ENCODE data around the gene CRADD.

CRADD gene

GRCh38 chr12:93819050-93819491, 141.9 kb downstream of the CRADD start:
- no peak for DNase-seq

- no peak for DNase-seq
Measured at GRCh38 chr12:93823616-93824391, 146.6 kb downstream of the CRADD start.

GRCh38 chr12:93824514-93825500, 147.6 kb downstream of the CRADD start:
- no peak for DNase-seq

- DNase-seq, result no peak
Measured at GRCh38 chr12:93825501-93825888, 148.3 kb downstream of the CRADD start.

- no peak for DNase-seq
Measured at GRCh38 chr12:93825931-93826555, 148.9 kb downstream of the CRADD start.

GRCh38 chr12:93827179-93827578, 150.0 kb downstream of the CRADD start:
- DNase-seq, result no peak

- DNase-seq, result no peak
Measured at GRCh38 chr12:93827669-93828068, 150.5 kb downstream of the CRADD start.

- no peak for DNase-seq
Measured at GRCh38 chr12:93829016-93829415, 151.8 kb downstream of the CRADD start.

GRCh38 chr12:93831374-93831773, 154.2 kb downstream of the CRADD start:
- no peak for DNase-seq

GRCh38 chr12:93832131-93832530, 155.0 kb downstream of the CRADD start:
- no peak for DNase-seq

GRCh38 chr12:93833946-93834345, 156.8 kb downstream of the CRADD start:
- no peak for DNase-seq

- DNase-seq, result no peak
Measured at GRCh38 chr12:93836620-93837260, 159.6 kb downstream of the CRADD start.

GRCh38 chr12:93838193-93838592, 161.0 kb downstream of the CRADD start:
- no peak for DNase-seq

- DNase-seq, result no peak
Measured at GRCh38 chr12:93839064-93839463, 161.9 kb downstream of the CRADD start.

- DNase-seq, result no peak
Measured at GRCh38 chr12:93841671-93842070, 164.5 kb downstream of the CRADD start.

GRCh38 chr12:93844164-93844784, 167.1 kb downstream of the CRADD start:
- DNase-seq, result no peak

GRCh38 chr12:93846936-93847516, 169.9 kb downstream of the CRADD start:
- DNase-seq, result no peak

- no peak for DNase-seq
Measured at GRCh38 chr12:93847517-93848474, 170.6 kb downstream of the CRADD start.

GRCh38 chr12:93848523-93849101, 171.4 kb downstream of the CRADD start:
- DNase-seq, result no peak

GRCh38 chr12:93849946-93850345, 172.8 kb downstream of the CRADD start:
- no peak for DNase-seq
